Gastroesophageal sphincter (tissue), 4 donors: ENCODE results near the gene CTAGE1. TPM values are rescaled to one million over a fixed set of nuclear protein-coding genes. Genes with fewer than 3 reads are reported as not detected.

Experiments
- ATAC-seq: fragments of 150-250 bp; one replicate; pipeline ENCODE4 v1.9.1; 2016; ENCODE audit warnings: mild to moderate bottlenecking, moderate library complexity
- H3K27ac ChIP-seq, 4 donors: fragments of 200-600 bp; sonication (generic) in 3 of 4; 1 replicate in 3 of 4; 2 replicates in 1 of 4; pipeline ENCODE4 v1.5.1; 2016 to 2019
- H3K27me3 ChIP-seq: fragments of 200-600 bp; sonication (generic); one replicate; pipeline ENCODE4 v1.5.1; 2019
- H3K36me3 ChIP-seq, 2 donors: fragments of 200-600 bp; sonication (generic); one replicate each; pipeline ENCODE4 v1.5.1; 2019; ENCODE audit warnings: control low read depth in 1 of 2
- H3K4me1 ChIP-seq, 3 donors: fragments of 200-600 bp; sonication (generic); 1 replicate in 2 of 3; 2 replicates in 1 of 3; pipeline ENCODE4 v1.5.1; 2016 to 2019; ENCODE audit warnings: control low read depth in 2 of 3
- H3K4me3 ChIP-seq, 2 donors: fragments of 200-600 bp; sonication (generic); one replicate each; pipeline ENCODE4 v1.5.1; 2019; ENCODE audit warnings: mild to moderate bottlenecking in 1 of 2, moderate library complexity in 1 of 2
- H3K9me3 ChIP-seq, 3 donors: fragments of 200-600 bp; sonication (generic); one replicate each; pipeline ENCODE4 v1.5.1; 2017 to 2019; ENCODE audit warnings: control low read depth in 2 of 3
- EP300 ChIP-seq: sonication (generic); formaldehyde crosslinking; IDR thresholded peaks from one replicate; pipeline ENCODE4 v1.6.1; 2017; ENCODE audit warnings: antibody characterized with exemption, mild to moderate bottlenecking
- POLR2A ChIP-seq, 2 donors: fragments of 450-650 bp; IDR thresholded peaks; one replicate each; pipeline ENCODE4 v1.6.1; 2017; ENCODE audit warnings: antibody characterized with exemption in 2 of 2, mild to moderate bottlenecking in 2 of 2, moderate library complexity in 1 of 2
- POLR2AphosphoS5 ChIP-seq: sonication (generic); formaldehyde crosslinking; IDR thresholded peaks from one replicate; pipeline ENCODE4 v1.6.1; 2017; ENCODE audit warnings: antibody characterized with exemption
- WGBS, 2 donors: methylation state at CpG; one replicate each; pipeline ENCODE4 v1.1.5; 2018; ENCODE audit warnings: low coverage in 1 of 2; 5-methylcytosine and 5-hydroxymethylcytosine counted together
- total RNA-seq, 4 donors: library from RNA; depleted of rRNA; stranded (reverse); fragments of >200 nt; gene quantifications; one replicate each; pipeline ENCODE4 v1.1.0, GENCODE V29; 2016
- TF ChIP-seq, protein P1 (sequence below), 4 experiments: fragments of 200-600 bp in 2 of 4; fragments of 450-650 bp in 2 of 4; sonication (generic) in 1 of 4; IDR thresholded peaks; one replicate each; pipeline ENCODE4 v1.5.1; 2017 to 2019; ENCODE audit warnings: antibody characterized with exemption in 4 of 4, mild to moderate bottlenecking in 2 of 4, moderate library complexity in 2 of 4

CTAGE1 gene
- total RNA-seq, 4 donors from 2014 or later = not detected

DNA sequence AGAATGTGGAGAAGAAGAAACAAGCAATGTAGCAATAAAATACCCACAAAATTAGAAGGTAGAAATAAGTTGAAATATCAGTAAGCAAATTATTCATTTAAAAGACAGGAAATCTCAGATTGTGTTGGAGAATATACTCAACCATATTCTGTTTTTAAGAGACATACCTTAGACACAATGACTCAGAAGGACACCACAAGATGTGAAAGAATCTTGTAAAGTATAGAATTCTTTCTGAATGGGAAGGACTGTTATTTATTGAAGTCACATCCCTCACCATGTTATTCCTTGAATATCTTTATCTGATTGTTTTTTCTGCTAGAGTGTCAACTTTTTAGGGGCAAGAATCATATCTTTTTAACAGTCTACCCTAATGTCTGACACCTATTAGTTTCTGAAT lies 50.4 kb downstream of the CTAGE1 start:
- no peaks in the 10 kb centered on the region for H3K9me3 ChIP-seq
- H3K27ac ChIP-seq = no peak overlapping the region
- no peak overlapping the region for H3K4me3 ChIP-seq
- H3K4me1 ChIP-seq = no peaks in the 10 kb centered on the region
- ATAC-seq = no peak
- no peaks in the 10 kb centered on the region for H3K27me3 ChIP-seq
- TF ChIP-seq, protein P1, sequence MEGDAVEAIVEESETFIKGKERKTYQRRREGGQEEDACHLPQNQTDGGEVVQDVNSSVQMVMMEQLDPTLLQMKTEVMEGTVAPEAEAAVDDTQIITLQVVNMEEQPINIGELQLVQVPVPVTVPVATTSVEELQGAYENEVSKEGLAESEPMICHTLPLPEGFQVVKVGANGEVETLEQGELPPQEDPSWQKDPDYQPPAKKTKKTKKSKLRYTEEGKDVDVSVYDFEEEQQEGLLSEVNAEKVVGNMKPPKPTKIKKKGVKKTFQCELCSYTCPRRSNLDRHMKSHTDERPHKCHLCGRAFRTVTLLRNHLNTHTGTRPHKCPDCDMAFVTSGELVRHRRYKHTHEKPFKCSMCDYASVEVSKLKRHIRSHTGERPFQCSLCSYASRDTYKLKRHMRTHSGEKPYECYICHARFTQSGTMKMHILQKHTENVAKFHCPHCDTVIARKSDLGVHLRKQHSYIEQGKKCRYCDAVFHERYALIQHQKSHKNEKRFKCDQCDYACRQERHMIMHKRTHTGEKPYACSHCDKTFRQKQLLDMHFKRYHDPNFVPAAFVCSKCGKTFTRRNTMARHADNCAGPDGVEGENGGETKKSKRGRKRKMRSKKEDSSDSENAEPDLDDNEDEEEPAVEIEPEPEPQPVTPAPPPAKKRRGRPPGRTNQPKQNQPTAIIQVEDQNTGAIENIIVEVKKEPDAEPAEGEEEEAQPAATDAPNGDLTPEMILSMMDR (IDR thresholded peaks at IDR 0.05) = no peak
- TF ChIP-seq EP300 = no peak
- TF ChIP-seq POLR2AphosphoS5 = no peak
- TF ChIP-seq POLR2A (IDR thresholded peaks at IDR 0.05) = no peak
- no peaks in the 10 kb centered on the region for H3K36me3 ChIP-seq

DNA sequence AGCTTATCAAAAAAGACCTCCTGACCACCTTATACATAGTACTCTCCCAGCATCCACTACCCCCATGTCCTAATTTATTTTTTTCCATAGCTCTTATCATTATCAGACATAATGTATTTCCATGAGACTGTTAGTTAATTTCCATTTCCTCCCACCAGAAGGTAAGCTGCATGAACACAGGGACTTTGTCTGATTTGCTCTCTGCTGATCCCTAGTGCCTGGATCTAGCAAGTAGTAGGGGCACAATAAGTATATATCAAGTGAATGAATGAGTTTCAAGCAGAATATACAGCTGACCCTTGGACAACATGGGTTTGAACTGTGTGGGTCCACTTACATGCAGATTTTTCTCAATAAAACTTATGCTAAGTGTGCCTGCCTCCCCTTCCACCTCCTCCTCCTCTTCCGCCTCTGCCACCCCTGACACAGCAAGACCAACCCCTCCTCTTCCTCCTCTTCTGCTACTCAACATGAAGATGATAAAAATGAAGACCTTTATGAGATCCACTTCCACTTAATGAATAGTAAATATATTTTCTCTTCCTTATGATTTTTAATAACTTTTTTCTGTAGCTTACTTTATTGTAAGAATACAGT lies 53.8 kb downstream of the CTAGE1 start:
- Histone ChIP-seq H3K27ac (no peak overlapping the region), H3K9me3 (no peaks in the 10 kb centered on the region), H3K4me1 (no peaks in the 10 kb centered on the region), H3K4me3 (no peak overlapping the region), H3K36me3 (no peaks in the 10 kb centered on the region), H3K27me3 (no peaks in the 10 kb centered on the region)
- WGBS, 2 donors = 94 to 100% methylated on average over 1 of the region's 1 CpG
- no peak for ATAC-seq
- TF ChIP-seq, protein P1 (IDR thresholded peaks at IDR 0.05) = peak in 2 of 4 experiments; percentile 20 to 37
- no peak for TF ChIP-seq EP300

Other genes starting within 250 kb of the CTAGE1 start
- 10 to 100 TPM in 1 of 4 donors, 1 to 10 TPM in 3; 7.5 to 12.4 (median 9.5) TPM for gene GATA6, start 248.3 kb downstream of the CTAGE1 start, total RNA-seq